BJ (cell line): ENCODE measurements around the gene FHOD3. TPM values are rescaled to one million over a fixed set of nuclear protein-coding genes. Genes with fewer than 3 reads are reported as not detected.

Experiments used
- CTCF ChIA-PET: fragments of 350-600 bp; formaldehyde crosslinking; extraction: SDS; loops from one replicate; lab custom pipeline; 2021; ENCODE audit warnings: antibody characterized with exemption, inconsistent platforms; lab: Yijun Ruan, JAX
- POLR2A ChIA-PET: fragments of 300-600 bp; sonication (Branson Sonifier 250); formaldehyde crosslinking; extraction: SDS; loops from one replicate; lab custom pipeline; 2021; ENCODE audit warnings: antibody characterized with exemption; lab: Charles Lee
- DNase-seq: peaks from one replicate; pipeline ENCODE4 v3.0.0-alpha.2; 2011; ENCODE audit warnings: low read depth
- H3K27me3 ChIP-seq: 2 replicates; pipeline ENCODE4 v1.6.0; 2011; ENCODE audit warnings: low read length; ENCODE audit not compliant: control insufficient read depth, insufficient read depth
- H3K36me3 ChIP-seq: 2 replicates; pipeline ENCODE4 v1.5.1; 2011; ENCODE audit warnings: low read length; ENCODE audit not compliant: control insufficient read depth, insufficient read depth
- H3K4me3 ChIP-seq: 2 replicates; pipeline ENCODE4 v1.5.1; 2011; ENCODE audit warnings: low read depth, mild to moderate bottlenecking, control low read depth, low read length
- polyA minus RNA-seq: library from RNA; depleted of rRNA, polyadenylated mRNA; stranded (reverse); fragments of >200 nt; gene quantifications from 2 replicates; pipeline ENCODE4 v1.2.3, GENCODE V29; 2011; rRNA and poly(A)+ RNA removed
- polyA plus RNA-seq: library from polyadenylated mRNA; depleted of rRNA; stranded (reverse); fragments of >200 nt; gene quantifications from 2 replicates; pipeline ENCODE4 v1.2.3, GENCODE V29; 2011; rRNA removed
- TF ChIP-seq, protein P1 (sequence below): IDR thresholded peaks from 2 replicates; pipeline ENCODE4 v1.5.1; 2011; ENCODE audit warnings: low read depth, mild to moderate bottlenecking, control low read depth, inconsistent platforms, low read length, moderate library complexity; ENCODE audit not compliant: insufficient read depth

FHOD3 gene
- 24.6 and 27.1 TPM in 2 replicates for polyA plus RNA-seq
- polyA minus RNA-seq, result 23.8 and 25.6 TPM in 2 replicates

DNA sequence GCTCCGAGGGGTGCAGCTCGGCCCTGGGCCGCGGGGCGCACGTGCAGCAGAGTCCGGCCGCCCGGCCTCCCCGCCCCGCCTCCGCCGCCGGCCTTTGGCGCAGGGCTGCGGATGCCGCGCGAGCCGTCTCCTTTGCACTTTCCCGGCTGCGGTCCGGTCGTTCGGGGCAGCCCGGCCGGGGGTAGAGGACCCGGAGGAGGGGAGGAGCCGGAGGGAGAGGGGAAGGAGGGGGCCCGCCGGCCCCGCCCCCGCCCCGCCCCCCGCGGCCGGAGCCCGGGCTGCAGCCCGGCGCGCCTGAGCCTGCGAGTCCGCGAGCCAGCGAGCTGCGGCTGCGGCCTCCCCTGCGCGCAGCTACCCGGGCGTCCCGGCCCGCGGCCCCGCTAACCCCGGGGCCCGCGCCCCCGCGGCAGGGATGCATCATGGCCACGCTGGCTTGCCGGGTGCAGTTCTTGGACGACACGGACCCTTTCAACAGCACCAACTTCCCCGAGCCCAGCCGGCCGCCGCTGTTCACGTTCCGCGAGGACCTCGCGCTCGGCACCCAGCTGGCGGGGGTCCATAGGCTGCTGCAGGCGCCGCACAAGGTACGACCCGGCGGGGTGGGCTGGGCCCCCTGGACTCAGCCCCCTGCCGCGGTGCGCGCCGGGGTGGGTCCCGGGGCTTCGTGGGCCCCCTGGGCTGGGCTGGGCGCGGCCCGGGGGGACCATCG, at the start of gene FHOD3:
TSS of gene FHOD3 (plus strand) at position 297 of the 709 bp plus-strand sequence. CDS start at position 420, 123 bp downstream.
- DNase-seq, result no peak
- no peaks in the 10 kb centered on the region for H3K27me3 ChIP-seq
- ChIA-PET CTCF (interaction anchor here (0.5 to 2.3 kb wide), 6 partner anchors 12 to 391 kb away, joined by 3 to 11 read pairs (median 4); no protein-coding TSS in a partner anchor), POLR2A (interaction anchor here (0.6 to 1.0 kb wide), 2 partner anchors 12 to 143 kb away, joined by 6 to 7 read pairs; no protein-coding TSS in a partner anchor)
- peak within 1 kb of the TSS; percentile 68 for H3K4me3 ChIP-seq
- TF ChIP-seq, protein P1, sequence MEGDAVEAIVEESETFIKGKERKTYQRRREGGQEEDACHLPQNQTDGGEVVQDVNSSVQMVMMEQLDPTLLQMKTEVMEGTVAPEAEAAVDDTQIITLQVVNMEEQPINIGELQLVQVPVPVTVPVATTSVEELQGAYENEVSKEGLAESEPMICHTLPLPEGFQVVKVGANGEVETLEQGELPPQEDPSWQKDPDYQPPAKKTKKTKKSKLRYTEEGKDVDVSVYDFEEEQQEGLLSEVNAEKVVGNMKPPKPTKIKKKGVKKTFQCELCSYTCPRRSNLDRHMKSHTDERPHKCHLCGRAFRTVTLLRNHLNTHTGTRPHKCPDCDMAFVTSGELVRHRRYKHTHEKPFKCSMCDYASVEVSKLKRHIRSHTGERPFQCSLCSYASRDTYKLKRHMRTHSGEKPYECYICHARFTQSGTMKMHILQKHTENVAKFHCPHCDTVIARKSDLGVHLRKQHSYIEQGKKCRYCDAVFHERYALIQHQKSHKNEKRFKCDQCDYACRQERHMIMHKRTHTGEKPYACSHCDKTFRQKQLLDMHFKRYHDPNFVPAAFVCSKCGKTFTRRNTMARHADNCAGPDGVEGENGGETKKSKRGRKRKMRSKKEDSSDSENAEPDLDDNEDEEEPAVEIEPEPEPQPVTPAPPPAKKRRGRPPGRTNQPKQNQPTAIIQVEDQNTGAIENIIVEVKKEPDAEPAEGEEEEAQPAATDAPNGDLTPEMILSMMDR, result no peak
- no peaks in the 10 kb centered on the region for H3K36me3 ChIP-seq

DNA sequence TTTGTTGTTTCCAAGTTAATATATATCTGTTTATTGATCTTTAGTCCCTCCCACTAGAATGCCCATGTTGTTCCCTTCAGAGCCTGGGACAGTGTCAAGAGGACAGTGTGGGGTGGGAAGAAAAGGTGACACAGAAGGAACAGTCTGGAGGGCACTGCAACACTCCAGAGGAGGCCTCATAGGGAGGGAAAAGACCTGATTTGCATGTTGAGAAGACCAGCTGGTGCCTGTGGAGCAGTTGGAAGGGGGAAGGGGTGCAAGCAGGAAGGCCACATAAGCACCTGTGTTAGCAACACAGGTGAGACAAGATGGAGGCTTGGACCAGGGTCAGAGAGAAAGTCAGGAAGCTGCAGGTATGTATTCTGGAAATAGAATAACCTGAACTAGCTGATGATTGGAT, 48.1 kb upstream of the FHOD3 start:
- no peak for DNase-seq
- TF ChIP-seq, protein P1, result no peak
- H3K4me3 ChIP-seq, result no peak overlapping the region
- peaks cover 2% of the 10 kb centered on the region; the same call in 1 of the 2 replicates for H3K36me3 ChIP-seq
- no peaks in the 10 kb centered on the region for H3K27me3 ChIP-seq
- ChIA-PET CTCF (no interaction called here), POLR2A (no interaction called here)

DNA sequence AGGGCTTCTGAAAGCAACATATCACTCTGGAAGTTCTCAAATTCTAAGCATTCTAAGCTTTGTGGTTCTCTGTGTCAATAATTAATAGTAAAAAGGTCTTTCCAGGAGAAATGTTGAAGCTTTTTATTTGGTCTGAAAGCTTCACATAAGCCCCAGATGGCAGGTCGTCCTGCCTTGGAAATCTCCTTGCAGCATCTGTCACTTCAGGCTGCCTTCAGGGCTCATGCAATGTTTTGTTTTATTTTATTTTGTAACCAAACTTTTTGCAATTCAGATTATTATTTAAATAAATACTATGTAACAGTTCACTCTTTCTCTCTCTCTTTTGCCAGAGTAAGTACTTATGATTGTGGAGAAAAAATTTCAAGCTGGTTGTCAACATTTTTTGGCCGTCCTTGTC, 46.7 kb upstream of the FHOD3 start:
- TF ChIP-seq, protein P1, result no peak
- no peak for DNase-seq
- no peaks in the 10 kb centered on the region for H3K27me3 ChIP-seq
- CTCF ChIA-PET, result no interaction called here
- POLR2A ChIA-PET, result no interaction called here
- H3K4me3 ChIP-seq, result no peak overlapping the region
- H3K36me3 ChIP-seq, result peaks cover 2% of the 10 kb centered on the region; the same call in 1 of the 2 replicates

DNA sequence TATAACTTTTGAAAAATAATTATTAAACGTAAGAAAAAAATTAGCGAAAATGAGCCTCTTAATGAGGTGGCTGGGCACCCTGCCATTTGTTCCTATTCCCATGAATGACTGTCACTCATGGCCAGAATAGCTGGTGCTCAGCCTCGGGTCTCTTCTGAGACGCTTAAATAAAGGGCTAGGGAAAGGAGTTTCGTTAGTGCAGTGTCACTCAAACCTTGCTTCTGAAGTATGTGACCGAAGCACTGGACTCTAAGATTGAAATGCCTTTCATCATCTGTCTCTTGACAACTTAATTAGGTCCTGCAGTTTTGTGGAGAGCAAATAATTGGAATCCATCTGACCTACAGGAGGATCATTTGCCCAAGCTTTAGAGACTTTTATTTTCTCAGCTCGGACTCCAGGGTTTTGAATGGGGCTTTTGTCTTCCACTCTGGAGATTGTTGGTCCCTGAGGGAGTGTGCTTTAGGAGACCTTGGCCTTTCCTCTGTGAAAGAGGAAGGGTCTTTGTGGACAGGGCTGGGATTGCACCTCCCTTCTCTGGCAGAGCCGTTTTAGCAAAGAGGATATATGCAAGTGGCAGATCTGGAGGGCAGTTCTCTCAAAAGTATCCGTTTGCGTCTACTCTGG, 42.3 kb upstream of the FHOD3 start:
- ChIA-PET POLR2A (no interaction called here), CTCF (interaction anchor here (0.6 kb wide), 1 partner anchor 368 kb away, joined by 5 read pairs; no protein-coding TSS in a partner anchor)
- Histone ChIP-seq H3K27me3 (no peaks in the 10 kb centered on the region), H3K4me3 (no peak overlapping the region), H3K36me3 (peaks cover 4% of the 10 kb centered on the region; the same call in 1 of the 2 replicates)
- no peak for DNase-seq
- TF ChIP-seq, protein P1, result no peak

DNA sequence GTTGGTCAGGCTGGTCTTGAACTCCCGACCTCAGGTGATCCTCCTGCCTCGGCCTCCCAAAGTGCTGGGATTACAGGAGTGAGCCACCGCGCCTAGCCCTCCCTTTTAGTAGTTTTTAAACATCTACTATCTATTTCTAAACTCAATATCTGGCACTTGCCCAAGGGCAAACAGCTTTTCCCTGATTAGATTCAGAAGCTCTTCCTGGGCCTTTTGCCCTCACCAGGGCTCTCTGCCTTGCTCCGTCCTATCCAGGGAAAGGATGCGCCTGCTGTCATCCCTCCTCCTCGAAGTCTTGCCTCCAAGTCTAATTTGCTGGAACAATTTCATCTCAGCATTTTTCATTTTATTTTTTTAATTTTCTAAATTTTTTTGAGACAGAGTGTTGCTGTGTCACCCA, 41.4 kb upstream of the FHOD3 start:
- ChIA-PET CTCF (no interaction called here), POLR2A (no interaction called here)
- TF ChIP-seq, protein P1, result no peak
- Histone ChIP-seq H3K27me3 (no peaks in the 10 kb centered on the region), H3K36me3 (peaks cover 4% of the 10 kb centered on the region; the same call in 1 of the 2 replicates), H3K4me3 (no peak overlapping the region)
- no peak for DNase-seq
